GM18868 (cell line): ENCODE measurements around the gene ZBTB20.

Experiments
- ATAC-seq: cut with Tn5 transposase; IDR thresholded peaks from one replicate; pipeline ENCODE4 v1.9.1; 2021; ENCODE audit warnings: mild to moderate bottlenecking, moderate library complexity; ENCODE audit not compliant: unreplicated experiment

Gene ZBTB20

DNA sequence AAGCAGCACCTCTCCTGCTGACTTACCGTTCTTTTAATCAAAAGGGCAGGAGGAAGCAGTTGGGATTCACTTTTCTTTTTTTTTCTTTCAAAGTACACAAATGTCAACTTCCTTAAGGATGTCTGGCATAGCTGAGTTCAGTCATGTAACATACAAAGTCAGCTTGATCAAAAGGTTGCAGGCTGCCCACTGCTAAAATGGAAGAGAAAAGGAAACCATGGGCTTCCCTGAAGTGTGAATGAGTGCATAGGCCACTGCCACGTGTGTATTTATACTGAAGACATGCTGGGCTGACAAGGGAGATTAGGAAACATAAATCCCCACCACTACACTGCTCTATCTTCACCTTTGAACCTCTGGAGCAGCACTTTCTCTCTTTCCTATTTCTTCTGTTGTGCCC, 540.8 kb downstream of the ZBTB20 start:
- ATAC-seq, result no peak

GRCh38 chr3:114600571-114600970, 546.5 kb downstream of the ZBTB20 start:
- peak; percentile 59 for ATAC-seq

DNA sequence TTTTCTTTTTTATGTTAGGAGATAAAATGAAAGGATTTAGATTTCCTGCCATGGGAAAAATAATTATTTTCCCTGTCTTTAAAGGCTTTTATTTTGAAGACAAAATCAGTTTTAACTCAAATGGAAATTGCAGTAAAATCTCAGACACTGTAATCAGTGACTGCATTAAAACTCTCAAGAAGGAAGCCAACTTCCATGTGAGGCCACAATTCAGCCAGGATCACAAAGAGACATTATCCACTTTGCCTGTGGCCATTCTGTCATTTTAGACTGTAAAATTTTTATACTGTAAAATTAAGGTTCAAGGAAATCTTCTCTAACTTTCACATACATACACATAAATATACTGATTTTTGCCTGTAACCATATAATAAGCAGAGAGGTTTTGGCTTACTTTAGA, 549.2 kb downstream of the ZBTB20 start:
- ATAC-seq, result no peak

DNA sequence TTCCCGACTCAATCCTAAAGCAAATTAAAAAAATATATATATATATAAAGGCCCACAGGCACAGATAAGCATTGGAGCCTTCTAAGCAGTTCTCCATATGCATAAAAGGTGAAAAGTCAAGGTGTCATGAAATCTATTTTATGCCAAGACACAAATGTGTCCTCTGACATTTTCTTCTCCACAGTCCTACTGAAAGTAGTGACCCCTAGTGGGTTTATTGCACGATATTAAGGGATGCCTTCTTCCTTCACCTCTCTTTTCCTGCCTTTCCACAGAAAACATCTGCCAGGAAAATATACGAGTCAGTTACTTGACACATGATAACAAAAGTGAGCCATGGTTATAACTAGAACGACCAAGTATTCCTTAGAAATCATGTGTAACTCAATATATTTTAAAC, 550.1 kb downstream of the ZBTB20 start:
- ATAC-seq, result no peak

DNA sequence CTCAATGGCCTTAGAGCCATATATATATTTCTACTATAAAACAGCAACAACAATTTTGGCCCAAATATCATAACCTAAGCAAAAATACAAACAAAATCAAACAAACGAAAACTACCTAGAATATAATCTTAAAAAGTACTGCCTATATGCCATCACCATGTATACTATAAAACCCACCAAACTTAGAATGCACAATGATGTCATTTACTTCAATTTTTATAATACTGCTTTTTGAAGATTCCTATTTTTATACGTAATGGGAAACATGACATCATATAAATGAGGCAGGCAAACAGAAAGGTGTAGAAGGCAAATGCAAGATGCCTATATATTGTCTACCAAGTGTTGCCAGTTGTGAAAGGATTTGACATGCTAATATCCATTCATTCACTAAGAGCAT, 550.9 kb downstream of the ZBTB20 start:
- no peak for ATAC-seq

- no peak for ATAC-seq
Measured at GRCh38 chr3:114595522-114596028, 551.5 kb downstream of the ZBTB20 start.

DNA sequence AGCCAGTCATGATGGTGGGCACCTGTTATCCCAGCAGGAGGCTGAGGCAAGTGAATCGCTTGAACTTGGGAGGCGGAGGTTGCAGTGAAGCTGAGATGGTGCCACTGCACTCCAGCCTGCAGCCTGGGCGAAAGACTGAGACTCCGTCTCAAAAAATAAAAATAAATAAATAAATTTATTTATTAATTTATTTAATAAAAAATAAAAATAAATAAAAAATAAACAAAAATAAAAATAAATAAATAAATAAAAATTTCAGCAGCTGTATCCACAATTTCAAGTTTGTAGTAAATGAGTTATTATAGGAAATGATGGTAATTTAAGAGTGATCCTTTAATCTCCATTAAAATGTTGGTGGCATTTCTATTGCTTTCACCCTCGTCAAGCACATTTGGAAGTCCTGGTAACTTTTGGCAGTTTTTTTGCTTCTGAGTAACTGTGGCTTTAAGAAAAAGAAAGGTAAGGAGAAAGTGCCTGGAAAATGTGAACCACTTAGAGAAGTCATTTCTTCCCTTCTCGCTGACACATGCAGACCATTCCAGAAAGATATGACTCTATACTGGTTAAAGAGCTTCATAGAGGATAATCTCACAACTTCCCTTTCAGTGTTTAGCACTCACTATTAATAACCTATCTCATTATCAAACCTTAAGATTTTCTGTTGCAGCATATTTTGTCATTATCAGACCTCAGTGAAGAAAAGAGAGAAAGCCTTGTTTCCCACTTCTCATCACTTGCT, 556.6 kb downstream of the ZBTB20 start:
- no peak for ATAC-seq

- no peak for ATAC-seq
Measured at GRCh38 chr3:114587986-114588385, 559.1 kb downstream of the ZBTB20 start.

DNA sequence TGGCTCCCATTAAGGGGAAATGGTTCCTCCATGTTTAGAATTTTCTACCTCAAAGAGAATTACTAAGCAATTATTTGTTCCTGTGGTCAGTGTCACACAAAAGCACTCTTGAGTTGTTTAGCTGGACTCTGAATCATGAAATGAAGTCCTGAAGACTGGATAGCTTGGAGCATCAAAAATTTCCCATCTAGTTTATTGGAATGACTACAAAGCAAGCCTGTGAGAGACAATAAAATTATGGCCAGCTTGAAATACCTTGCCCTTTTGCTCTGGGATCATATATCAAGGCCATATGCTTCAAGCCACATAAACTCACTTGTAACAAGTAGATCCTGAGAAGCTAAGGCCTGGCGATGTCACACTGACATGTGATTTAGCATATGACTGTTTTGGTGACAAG, 561.0 kb downstream of the ZBTB20 start:
- ATAC-seq, result no peak

DNA sequence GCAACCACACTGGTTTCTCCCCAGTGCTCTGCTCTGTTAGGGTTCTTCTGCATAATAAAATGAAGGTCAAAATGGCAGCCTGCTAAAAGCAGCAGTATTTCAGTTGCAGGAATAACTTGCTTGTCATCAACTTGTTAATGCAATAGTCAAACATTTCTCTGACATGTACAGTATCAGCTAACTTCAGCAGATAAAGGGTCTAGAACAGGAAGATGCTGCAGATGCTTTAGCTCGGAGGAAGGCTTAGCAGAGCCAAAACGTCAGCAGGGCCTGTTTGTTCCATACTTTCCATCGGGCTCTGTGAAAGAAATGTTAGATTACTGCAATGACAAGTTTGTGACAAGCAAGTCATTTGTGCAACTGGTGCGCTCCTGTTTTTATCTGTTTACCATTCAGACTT, 561.4 kb downstream of the ZBTB20 start:
- no peak for ATAC-seq

- ATAC-seq, result no peak
Measured at GRCh38 chr3:114584734-114585371, 562.2 kb downstream of the ZBTB20 start.

- peak; percentile 80 for ATAC-seq
Measured at GRCh38 chr3:114582929-114583328, 564.2 kb downstream of the ZBTB20 start.

DNA sequence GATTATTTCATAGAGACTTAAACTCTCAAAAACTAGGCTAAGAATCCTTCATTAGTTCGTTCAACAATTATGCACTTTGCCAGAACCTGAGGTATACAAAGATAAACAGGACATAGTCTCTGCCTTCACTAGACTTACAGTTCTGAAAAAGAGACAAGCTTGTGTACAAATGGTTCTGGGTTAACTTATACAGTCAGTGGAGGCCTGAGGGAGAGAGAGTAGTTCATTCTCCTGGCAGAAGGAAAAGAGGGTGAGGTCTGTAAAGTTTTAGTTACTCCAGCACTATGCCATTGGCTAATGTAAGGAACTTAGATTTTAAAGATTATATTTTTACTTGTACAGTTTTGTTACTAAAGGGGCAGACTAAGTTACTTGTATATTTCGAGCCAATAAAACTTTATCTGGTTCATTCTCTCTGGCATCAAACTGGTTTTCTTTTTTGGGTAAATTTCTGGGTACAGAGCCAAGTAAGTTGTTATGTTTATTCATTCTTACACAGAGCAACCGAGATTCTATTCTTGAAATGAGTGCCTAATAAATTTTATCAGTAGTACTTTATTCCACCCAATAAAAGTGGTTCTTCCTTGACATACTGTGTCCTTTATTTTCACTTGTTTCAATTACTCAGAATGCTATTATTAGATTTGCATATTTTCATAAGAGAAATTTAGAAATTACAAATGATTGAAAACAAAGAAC, 574.6 kb downstream of the ZBTB20 start:
- no peak for ATAC-seq

GRCh38 chr3:114571363-114571762, 575.7 kb downstream of the ZBTB20 start:
- no peak for ATAC-seq

DNA sequence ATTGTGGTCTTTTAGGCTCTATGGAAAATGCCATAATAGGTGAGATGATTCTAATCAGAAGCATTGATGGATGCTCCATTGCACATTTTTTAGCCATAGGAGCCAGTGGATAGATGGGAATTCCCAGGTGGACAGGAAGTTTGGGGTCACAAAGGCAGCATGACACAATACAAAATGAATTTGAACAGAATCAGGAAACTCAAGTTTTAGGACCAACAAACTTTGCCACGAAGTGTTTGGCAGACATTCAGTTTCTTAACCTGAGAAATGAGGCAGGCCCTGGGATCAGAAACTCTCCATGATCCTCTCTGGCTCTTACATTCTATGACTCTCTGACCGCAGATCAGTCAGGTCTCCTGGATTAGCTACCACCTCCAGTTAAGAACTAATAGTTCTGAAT, 577.9 kb downstream of the ZBTB20 start:
- ATAC-seq, result no peak

GRCh38 chr3:114567771-114568170, 579.3 kb downstream of the ZBTB20 start:
- ATAC-seq, result no peak

GRCh38 chr3:114566767-114567166, 580.3 kb downstream of the ZBTB20 start:
- ATAC-seq, result peak; percentile 9

DNA sequence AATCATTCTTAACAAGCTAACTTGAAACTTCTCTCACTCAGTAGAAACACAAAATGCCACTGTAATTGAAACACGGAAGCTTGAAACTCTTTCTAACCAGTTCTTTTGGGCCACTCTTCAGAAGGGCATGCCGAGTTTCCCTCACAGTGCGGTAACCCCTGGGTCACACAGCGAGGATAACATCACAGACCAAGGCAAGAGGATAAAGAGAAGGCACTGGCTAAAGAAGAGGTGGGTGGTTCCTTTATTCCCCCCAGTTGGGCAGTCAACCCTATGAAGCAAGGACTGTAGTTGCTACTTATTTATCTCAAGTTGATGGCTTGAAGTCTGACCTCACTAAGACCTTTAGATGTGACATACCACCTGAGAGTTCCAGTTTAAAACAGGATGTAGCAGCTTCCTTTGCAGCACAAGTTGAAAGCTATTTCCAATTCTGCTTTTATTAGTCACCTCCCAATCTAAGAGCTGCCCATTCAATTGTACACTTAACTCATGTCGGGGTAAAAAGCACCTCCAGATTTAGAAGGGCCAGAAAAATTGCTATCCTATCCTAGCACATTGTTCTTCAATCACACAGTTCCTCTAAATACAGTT, 580.8 kb downstream of the ZBTB20 start:
- peak; percentile 89 for ATAC-seq

- no peak for ATAC-seq
Measured at GRCh38 chr3:114565216-114565615, 581.9 kb downstream of the ZBTB20 start.

DNA sequence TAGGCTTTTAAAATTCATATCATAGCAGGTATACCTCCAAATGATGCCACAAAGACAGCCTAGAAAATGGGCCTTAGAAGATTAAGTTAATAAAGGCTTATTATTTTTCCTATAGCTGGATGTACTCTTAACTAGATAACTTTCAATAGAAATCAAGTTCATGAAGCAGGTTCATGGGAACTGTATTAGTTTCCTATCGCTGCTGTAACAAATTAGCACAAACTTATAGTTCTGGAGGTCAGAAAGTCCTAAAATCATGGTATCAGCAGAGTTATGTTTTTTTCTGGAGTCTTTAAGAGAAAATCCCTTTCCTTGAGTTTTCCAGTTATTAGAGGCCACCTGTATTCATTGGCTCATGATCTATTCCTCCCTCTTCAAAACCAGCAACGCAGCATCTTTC, 583.4 kb downstream of the ZBTB20 start:
- ATAC-seq, result no peak

- ATAC-seq, result no peak
Measured at GRCh38 chr3:114562557-114562956, 584.5 kb downstream of the ZBTB20 start.
